Osteoblast (primary cell): ENCODE data around the gene HSD17B3. TPM values are rescaled to one million over a fixed set of nuclear protein-coding genes. Genes with fewer than 3 reads are reported as not detected.
"Not testable (repeated sequence)": the region's sequence is repeated elsewhere in the genome, so short reads cannot be mapped to it uniquely, and the experiment has no call there.

Experiments used
- DNase-seq: peaks from one replicate; pipeline ENCODE4 v3.0.0; 2011; ENCODE audit warnings: low spot score, mixed read lengths; ENCODE audit not compliant: insufficient read length; ENCODE audit errors: missing footprints
- H2AFZ ChIP-seq: 2 replicates; pipeline ENCODE4 v1.6.0; 2011; ENCODE audit warnings: mild to moderate bottlenecking, low read length
- H3K27ac ChIP-seq: 2 replicates; pipeline ENCODE4 v1.5.1; 2011; ENCODE audit warnings: mild to moderate bottlenecking, low read depth, low read length, moderate library complexity
- H3K27me3 ChIP-seq: 2 replicates; pipeline ENCODE4 v1.6.0; 2012; ENCODE audit warnings: mild to moderate bottlenecking, control low read depth, inconsistent platforms, low read length, moderate library complexity; ENCODE audit not compliant: insufficient read depth
- H3K36me3 ChIP-seq: 2 replicates; pipeline ENCODE4 v1.5.1; 2011; ENCODE audit warnings: mild to moderate bottlenecking, low read length, control low read depth, moderate library complexity; ENCODE audit not compliant: insufficient read depth
- H3K4me1 ChIP-seq: 2 replicates; pipeline ENCODE4 v1.5.1; 2011; ENCODE audit warnings: mild to moderate bottlenecking, low read length, control low read depth, moderate library complexity; ENCODE audit not compliant: insufficient read depth
- H3K4me2 ChIP-seq: 2 replicates; pipeline ENCODE4 v1.6.0; 2011; ENCODE audit warnings: mild to moderate bottlenecking, low read length; ENCODE audit not compliant: insufficient read depth
- H3K4me3 ChIP-seq: fragments of 200-600 bp; sonication (generic); 3 replicates; pipeline ENCODE4 v1.5.1; 2012; ENCODE audit warnings: mild to moderate bottlenecking, low read length, inconsistent platforms; ENCODE audit not compliant: insufficient read depth
- H3K79me2 ChIP-seq: 2 replicates; pipeline ENCODE4 v1.6.0; 2012; ENCODE audit warnings: mild to moderate bottlenecking, low read length, control low read depth, inconsistent platforms; ENCODE audit not compliant: insufficient read depth
- H3K9me3 ChIP-seq: 2 replicates; pipeline ENCODE4 v1.5.1; 2011; ENCODE audit warnings: low read depth, low read length, control low read depth
- H4K20me1 ChIP-seq: 2 replicates; pipeline ENCODE4 v1.6.0; 2012; ENCODE audit warnings: mild to moderate bottlenecking, low read length, control low read depth; ENCODE audit not compliant: insufficient read depth
- total RNA-seq: library from RNA; depleted of rRNA; stranded (reverse); fragments of >200 nt; gene quantifications from 2 replicates; pipeline ENCODE4 v1.2.3, GENCODE V29; 2012
- TF ChIP-seq, protein P1 (sequence below): IDR thresholded peaks from 2 replicates; pipeline ENCODE4 v1.5.1; 2011; ENCODE audit warnings: mild to moderate bottlenecking, low read depth, low read length, moderate library complexity; ENCODE audit errors: extremely low read depth

The HSD17B3 gene
- total RNA-seq, 1 donor, result under 0.01 TPM

- Histone ChIP-seq H3K4me1 (peaks cover 4% of the 10 kb centered on the region), H3K36me3 (no peaks in the 10 kb centered on the region), H4K20me1 (no peaks in the 10 kb centered on the region), H3K27me3 (peaks cover 18% of the 10 kb centered on the region), H3K4me3 (no peak overlapping the region), H2AFZ (no peak overlapping the region), H3K9me3 (no peaks in the 10 kb centered on the region), H3K79me2 (no peaks in the 10 kb centered on the region), H3K27ac (no peak overlapping the region), H3K4me2 (no peak overlapping the region)
- no peak for DNase-seq
- TF ChIP-seq, protein P1, sequence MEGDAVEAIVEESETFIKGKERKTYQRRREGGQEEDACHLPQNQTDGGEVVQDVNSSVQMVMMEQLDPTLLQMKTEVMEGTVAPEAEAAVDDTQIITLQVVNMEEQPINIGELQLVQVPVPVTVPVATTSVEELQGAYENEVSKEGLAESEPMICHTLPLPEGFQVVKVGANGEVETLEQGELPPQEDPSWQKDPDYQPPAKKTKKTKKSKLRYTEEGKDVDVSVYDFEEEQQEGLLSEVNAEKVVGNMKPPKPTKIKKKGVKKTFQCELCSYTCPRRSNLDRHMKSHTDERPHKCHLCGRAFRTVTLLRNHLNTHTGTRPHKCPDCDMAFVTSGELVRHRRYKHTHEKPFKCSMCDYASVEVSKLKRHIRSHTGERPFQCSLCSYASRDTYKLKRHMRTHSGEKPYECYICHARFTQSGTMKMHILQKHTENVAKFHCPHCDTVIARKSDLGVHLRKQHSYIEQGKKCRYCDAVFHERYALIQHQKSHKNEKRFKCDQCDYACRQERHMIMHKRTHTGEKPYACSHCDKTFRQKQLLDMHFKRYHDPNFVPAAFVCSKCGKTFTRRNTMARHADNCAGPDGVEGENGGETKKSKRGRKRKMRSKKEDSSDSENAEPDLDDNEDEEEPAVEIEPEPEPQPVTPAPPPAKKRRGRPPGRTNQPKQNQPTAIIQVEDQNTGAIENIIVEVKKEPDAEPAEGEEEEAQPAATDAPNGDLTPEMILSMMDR, result no peak
Observed at GRCh38 chr9:96241391-96241809, 60.6 kb downstream of the HSD17B3 start.

- Histone ChIP-seq H3K4me3 (no peak overlapping the region), H3K36me3 (no peaks in the 10 kb centered on the region), H3K4me2 (no peak overlapping the region), H3K4me1 (peaks cover 7% of the 10 kb centered on the region), H4K20me1 (no peaks in the 10 kb centered on the region), H3K27me3 (peaks cover 21% of the 10 kb centered on the region), H2AFZ (no peak overlapping the region), H3K79me2 (no peaks in the 10 kb centered on the region), H3K9me3 (no peaks in the 10 kb centered on the region), H3K27ac (no peak overlapping the region)
- no peak for DNase-seq
- TF ChIP-seq, protein P1, result no peak
Observed at GRCh38 chr9:96236854-96237550, 65.0 kb downstream of the HSD17B3 start.

GRCh38 chr9:96236337-96236736 is 65.6 kb downstream of the HSD17B3 start:
- DNase-seq, H3K4me3 ChIP-seq, H3K36me3 ChIP-seq, H3K4me2 ChIP-seq, H3K4me1 ChIP-seq, H2AFZ ChIP-seq, H4K20me1 ChIP-seq, H3K27ac ChIP-seq, H3K9me3 ChIP-seq, H3K79me2 ChIP-seq: not testable (repeated sequence)
- peaks cover 21% of the 10 kb centered on the region for H3K27me3 ChIP-seq

DNA sequence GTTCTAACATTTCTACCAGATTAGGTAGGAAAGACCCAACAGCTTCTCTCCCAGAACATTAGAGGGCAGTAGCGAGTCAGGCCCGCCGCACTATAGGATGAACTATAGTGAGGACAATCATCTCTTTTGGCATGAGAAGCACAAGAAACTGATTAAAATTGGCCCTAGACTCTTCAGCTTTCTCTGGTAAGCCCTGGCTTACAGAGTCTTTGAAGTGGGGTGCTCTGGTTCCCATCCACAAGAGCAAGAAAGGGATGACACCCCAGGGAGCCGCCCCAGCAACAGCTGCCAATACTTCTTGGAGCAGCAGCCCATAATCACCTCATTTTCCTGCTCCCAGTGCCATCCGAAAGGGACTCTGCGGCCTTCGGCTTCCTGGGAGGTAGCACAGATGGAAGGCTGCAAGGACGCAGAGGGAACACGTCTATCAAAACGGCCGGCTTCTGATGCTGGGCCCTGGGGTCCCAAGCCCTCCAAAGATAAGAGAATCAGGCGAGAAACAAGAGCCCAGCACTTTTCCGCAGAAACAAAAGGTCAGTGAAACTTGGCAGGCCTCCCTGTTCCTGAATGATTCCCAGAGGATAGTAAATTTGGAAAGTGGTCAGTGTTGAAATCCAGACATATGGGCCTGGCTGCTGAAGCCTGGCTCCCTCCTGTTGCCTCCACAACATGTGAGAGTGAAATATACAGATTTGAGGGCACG is 69.3 kb downstream of the HSD17B3 start:
- Histone ChIP-seq H3K9me3 (no peaks in the 10 kb centered on the region), H4K20me1 (no peaks in the 10 kb centered on the region), H3K36me3 (no peaks in the 10 kb centered on the region), H3K4me3 (peak overlapping the region; percentile 24), H3K27ac (no peak overlapping the region), H2AFZ (peak overlapping the region; percentile 65), H3K27me3 (peaks cover 9% of the 10 kb centered on the region), H3K4me1 (peaks cover 7% of the 10 kb centered on the region), H3K4me2 (peak overlapping the region; percentile 62), H3K79me2 (no peaks in the 10 kb centered on the region)
- DNase-seq, result peak; percentile 91
- TF ChIP-seq, protein P1, result peak; percentile 95
